K562 (cell line): ENCODE measurements around the gene PDLIM5. TPM values are rescaled to one million over a fixed set of nuclear protein-coding genes. Genes with fewer than 3 reads are reported as not detected.

Experiments used
- C11orf30 ChIP-seq: fragments of 450-650 bp; IDR thresholded peaks from 2 replicates; pipeline ENCODE4 v1.6.1; 2016; ENCODE audit warnings: low read depth, mild to moderate bottlenecking
- CEBPB ChIP-seq: fragments of 450-650 bp; IDR thresholded peaks from 2 replicates; pipeline ENCODE4 v1.6.1; 2016; ENCODE audit warnings: missing genetic modification characterization, missing compliant biosample characterization
- E2F1 ChIP-seq: sonication (generic); formaldehyde crosslinking; IDR thresholded peaks from 2 replicates; pipeline ENCODE4 v1.8.1; 2023; ENCODE audit warnings: mild to moderate bottlenecking, missing genetic modification reagents, moderate library complexity
- polyA plus RNA-seq, 8 experiments: library from polyadenylated mRNA; depleted of rRNA in 4 of 8; stranded (reverse) in 5 of 8; unstranded in 3 of 8; fragments of >200 nt; fragmentation: Nextera tagmentation in 2 of 8; fragmentation: Illumina TruSeq in 1 of 8; extraction: Ambion mirVana in 2 of 8; extraction: Trizol in 1 of 8; gene quantifications; 2 replicates each; pipeline versions ENCODE4 v1.2.1 to v1.2.3, GENCODE V29; 2011 to 2014; ENCODE audit warnings: inconsistent platforms in 1 of 8, missing spikeins in 1 of 8
- total RNA-seq, 7 experiments: library from RNA; depleted of rRNA in 6 of 7; stranded (reverse); fragments of >200 nt in 6 of 7; fragmentation: Illumina TruSeq in 2 of 7; extraction: Trizol in 2 of 7; gene quantifications; 2 replicates each; pipeline versions ENCODE4 v1.2.1 to v1.2.3, GENCODE V29; 2011 to 2021; ENCODE audit warnings: low replicate concordance in 1 of 7
- TF ChIP-seq, protein P1 (sequence below): fragments of 450-650 bp; IDR thresholded peaks from 2 replicates; pipeline ENCODE4 v1.6.1; 2016; ENCODE audit warnings: low read depth

Gene PDLIM5
- total and polyA plus RNA-seq, 9 of the 15 experiments (the other 6 are each of a cell fraction or from before 2014, with no cell fraction given) = 36.9 to 127 (median 62.5) TPM

- TF ChIP-seq, protein P1, sequence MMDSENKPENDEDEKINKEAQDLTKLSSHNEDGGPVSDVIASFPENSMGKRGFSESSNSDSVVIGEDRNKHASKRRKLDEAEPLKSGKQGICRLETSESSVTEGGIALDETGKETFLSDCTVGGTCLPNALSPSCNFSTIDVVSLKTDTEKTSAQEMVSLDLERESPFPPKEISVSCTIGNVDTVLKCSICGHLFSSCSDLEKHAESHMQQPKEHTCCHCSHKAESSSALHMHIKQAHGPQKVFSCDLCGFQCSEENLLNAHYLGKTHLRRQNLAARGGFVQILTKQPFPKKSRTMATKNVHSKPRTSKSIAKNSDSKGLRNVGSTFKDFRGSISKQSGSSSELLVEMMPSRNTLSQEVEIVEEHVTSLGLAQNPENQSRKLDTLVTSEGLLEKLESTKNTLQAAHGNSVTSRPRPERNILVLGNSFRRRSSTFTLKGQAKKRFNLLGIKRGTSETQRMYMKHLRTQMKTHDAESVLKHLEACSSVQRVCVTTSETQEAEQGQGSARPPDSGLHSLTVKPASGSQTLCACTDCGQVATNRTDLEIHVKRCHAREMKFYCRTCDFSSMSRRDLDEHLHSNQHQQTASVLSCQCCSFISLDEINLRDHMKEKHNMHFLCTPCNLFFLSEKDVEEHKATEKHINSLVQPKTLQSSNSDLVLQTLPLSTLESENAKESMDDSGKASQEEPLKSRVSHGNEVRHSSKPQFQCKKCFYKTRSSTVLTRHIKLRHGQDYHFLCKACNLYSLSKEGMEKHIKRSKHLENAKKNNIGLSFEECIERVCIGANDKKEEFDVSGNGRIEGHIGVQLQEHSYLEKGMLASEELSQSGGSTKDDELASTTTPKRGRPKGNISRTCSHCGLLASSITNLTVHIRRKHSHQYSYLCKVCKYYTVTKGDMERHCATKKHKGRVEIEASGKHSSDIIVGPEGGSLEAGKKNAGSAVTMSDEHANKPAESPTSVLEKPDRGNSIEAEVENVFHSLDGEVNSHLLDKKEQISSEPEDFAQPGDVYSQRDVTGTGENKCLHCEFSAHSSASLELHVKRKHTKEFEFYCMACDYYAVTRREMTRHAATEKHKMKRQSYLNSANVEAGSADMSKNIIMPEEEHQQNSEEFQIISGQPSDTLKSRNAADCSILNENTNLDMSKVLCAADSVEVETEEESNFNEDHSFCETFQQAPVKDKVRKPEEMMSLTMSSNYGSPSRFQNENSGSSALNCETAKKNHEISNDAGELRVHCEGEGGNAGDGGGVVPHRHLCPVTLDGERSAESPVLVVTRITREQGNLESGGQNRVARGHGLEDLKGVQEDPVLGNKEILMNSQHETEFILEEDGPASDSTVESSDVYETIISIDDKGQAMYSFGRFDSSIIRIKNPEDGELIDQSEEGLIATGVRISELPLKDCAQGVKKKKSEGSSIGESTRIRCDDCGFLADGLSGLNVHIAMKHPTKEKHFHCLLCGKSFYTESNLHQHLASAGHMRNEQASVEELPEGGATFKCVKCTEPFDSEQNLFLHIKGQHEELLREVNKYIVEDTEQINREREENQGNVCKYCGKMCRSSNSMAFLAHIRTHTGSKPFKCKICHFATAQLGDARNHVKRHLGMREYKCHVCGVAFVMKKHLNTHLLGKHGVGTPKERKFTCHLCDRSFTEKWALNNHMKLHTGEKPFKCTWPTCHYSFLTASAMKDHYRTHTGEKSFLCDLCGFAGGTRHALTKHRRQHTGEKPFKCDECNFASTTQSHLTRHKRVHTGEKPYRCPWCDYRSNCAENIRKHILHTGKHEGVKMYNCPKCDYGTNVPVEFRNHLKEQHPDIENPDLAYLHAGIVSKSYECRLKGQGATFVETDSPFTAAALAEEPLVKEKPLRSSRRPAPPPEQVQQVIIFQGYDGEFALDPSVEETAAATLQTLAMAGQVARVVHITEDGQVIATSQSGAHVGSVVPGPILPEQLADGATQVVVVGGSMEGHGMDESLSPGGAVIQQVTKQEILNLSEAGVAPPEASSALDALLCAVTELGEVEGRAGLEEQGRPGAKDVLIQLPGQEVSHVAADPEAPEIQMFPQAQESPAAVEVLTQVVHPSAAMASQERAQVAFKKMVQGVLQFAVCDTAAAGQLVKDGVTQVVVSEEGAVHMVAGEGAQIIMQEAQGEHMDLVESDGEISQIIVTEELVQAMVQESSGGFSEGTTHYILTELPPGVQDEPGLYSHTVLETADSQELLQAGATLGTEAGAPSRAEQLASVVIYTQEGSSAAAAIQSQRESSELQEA = no peak
- no peak for TF ChIP-seq E2F1 (CRISPR knock-in tag)
- TF ChIP-seq C11orf30 = peak; percentile 68
- TF ChIP-seq CEBPB (tag) = no peak
Measured at GRCh38 chr4:94507708-94508107, 56.0 kb downstream of the PDLIM5 start (continued).
